ENCODE results near the gene RASAL1.

- TF ChIP-seq CTCF (conservative IDR thresholded peaks at IDR 0.05 in 1 of 2, IDR thresholded peaks at IDR 0.05 in 1 of 2; ENCODE audit: extremely low read depth in 1 of 2, insufficient read depth in 1 of 2, low read depth in 1 of 2, low read length in 2 of 2) (no peak), EZH2 (IDR thresholded peaks at IDR 0.05; ENCODE audit: borderline replicate concordance, low read length) (no peak)
These were observed 34.9 kb upstream of the RASAL1 start for GRCh38 chr12:113170457-113170856.
